OCI-LY3 (cell line): ENCODE data around the gene CD151.
A peak's percentile ranks its signal among the peaks of the same experiment; 100 is the strongest.

Experiments
- H2AFZ ChIP-seq: fragments of 200-600, 300-600 bp; shearing (Covaris generic); 2 replicates; pipeline ENCODE4 v1.6.0; 2014; ENCODE audit warnings: antibody characterized with exemption, low read depth, low read length
- H3K27ac ChIP-seq: fragments of 200-600, 300-600 bp; sonication (generic); 2 replicates; pipeline ENCODE4 v1.5.1; 2014; ENCODE audit warnings: mild to moderate bottlenecking, low read length, moderate library complexity, mixed read lengths
- H3K27me3 ChIP-seq: fragments of 200-600, 300-600 bp; sonication (generic); 2 replicates; pipeline ENCODE4 v1.6.1; 2014; ENCODE audit warnings: low read depth, low read length, mixed read lengths
- H3K36me3 ChIP-seq: fragments of 200-600, 300-600 bp; sonication (generic); replicated peaks from 2 replicates; pipeline ENCODE3; 2014; ENCODE audit warnings: low read depth, low read length, mixed read lengths
- H3K4me1 ChIP-seq: fragments of 300-600, 200-600 bp; sonication (generic); 2 replicates; pipeline ENCODE4 v1.6.1; 2014; ENCODE audit warnings: low read length, mixed read lengths
- H3K4me2 ChIP-seq: fragments of 200-600, 300-600 bp; sonication (generic); 2 replicates; pipeline ENCODE4 v1.6.1; 2014; ENCODE audit warnings: low read length, mixed read lengths
- H3K4me3 ChIP-seq: fragments of 300-600, 200-600 bp; sonication (generic); 2 replicates; pipeline ENCODE4 v1.5.1; 2014; ENCODE audit warnings: antibody characterized with exemption, mild to moderate bottlenecking, low read length, moderate library complexity
- H3K79me2 ChIP-seq: fragments of 300-600, 200-600 bp; shearing (Covaris generic); 2 replicates; pipeline ENCODE4 v1.6.1; 2014; ENCODE audit warnings: mild to moderate bottlenecking, low read length, mixed read lengths
- H3K9ac ChIP-seq: fragments of 300-600, 200-600 bp; shearing (Covaris generic); 2 replicates; pipeline ENCODE4 v1.6.0; 2014; ENCODE audit warnings: mild to moderate bottlenecking, low read length, moderate library complexity
- H3K9me3 ChIP-seq: fragments of 200-600, 300-600 bp; shearing (Covaris generic); 2 replicates; pipeline ENCODE4 v1.6.1; 2014; ENCODE audit warnings: low read length, mixed read lengths; ENCODE audit not compliant: insufficient read depth
- H4K20me1 ChIP-seq: fragments of 200-600, 300-600 bp; sonication (generic); 2 replicates; pipeline ENCODE4 v1.6.1; 2016; ENCODE audit warnings: low read length, mixed read lengths; ENCODE audit not compliant: insufficient read depth
- EZH2phosphoT487 ChIP-seq: fragments of 200-600 bp; shearing (Covaris generic); IDR thresholded peaks from 2 replicates; pipeline ENCODE4 v1.6.1; 2018; ENCODE audit warnings: antibody characterized with exemption, mixed run types, low read depth
- TF ChIP-seq, protein P1 (sequence below): fragments of 200-600, 300-600 bp; sonication (generic); IDR thresholded peaks from 2 replicates; pipeline ENCODE4 v1.5.1; 2014; ENCODE audit warnings: antibody characterized with exemption, low read length, low read depth

CD151 gene

DNA sequence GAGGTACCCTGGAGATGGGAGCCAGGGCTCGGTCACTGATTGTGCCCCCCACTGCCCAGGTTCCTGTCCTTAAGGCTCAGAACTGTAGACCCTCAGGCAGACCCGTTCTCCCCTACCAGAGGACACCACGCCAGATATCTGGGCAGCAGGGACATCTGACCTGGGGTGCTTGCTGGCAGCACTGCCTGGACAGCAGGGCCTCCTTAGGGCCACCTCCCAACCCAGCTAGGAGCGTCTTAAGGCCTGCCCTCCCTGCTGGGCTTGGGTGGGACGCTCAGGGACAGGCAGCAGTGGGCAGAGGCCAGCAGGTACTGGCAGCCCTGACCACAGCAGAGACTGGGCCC lies 6.5 kb downstream of the CD151 start:
- H4K20me1 ChIP-seq = peaks cover 19% of the 10 kb centered on the region
- H3K4me1 ChIP-seq = peaks cover 17% of the 10 kb centered on the region
- no peak overlapping the region for H3K4me3 ChIP-seq
- no peaks in the 10 kb centered on the region for H3K9me3 ChIP-seq
- peaks cover 25% of the 10 kb centered on the region for H3K79me2 ChIP-seq
- no peak overlapping the region for H3K27ac ChIP-seq
- no peak overlapping the region for H3K9ac ChIP-seq
- TF ChIP-seq, protein P1, sequence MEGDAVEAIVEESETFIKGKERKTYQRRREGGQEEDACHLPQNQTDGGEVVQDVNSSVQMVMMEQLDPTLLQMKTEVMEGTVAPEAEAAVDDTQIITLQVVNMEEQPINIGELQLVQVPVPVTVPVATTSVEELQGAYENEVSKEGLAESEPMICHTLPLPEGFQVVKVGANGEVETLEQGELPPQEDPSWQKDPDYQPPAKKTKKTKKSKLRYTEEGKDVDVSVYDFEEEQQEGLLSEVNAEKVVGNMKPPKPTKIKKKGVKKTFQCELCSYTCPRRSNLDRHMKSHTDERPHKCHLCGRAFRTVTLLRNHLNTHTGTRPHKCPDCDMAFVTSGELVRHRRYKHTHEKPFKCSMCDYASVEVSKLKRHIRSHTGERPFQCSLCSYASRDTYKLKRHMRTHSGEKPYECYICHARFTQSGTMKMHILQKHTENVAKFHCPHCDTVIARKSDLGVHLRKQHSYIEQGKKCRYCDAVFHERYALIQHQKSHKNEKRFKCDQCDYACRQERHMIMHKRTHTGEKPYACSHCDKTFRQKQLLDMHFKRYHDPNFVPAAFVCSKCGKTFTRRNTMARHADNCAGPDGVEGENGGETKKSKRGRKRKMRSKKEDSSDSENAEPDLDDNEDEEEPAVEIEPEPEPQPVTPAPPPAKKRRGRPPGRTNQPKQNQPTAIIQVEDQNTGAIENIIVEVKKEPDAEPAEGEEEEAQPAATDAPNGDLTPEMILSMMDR = no peak
- TF ChIP-seq EZH2phosphoT487 = no peak
- no peaks in the 10 kb centered on the region for H3K27me3 ChIP-seq
- peaks cover 13% of the 10 kb centered on the region for H3K36me3 ChIP-seq
- H2AFZ ChIP-seq = no peak overlapping the region
- H3K4me2 ChIP-seq = no peak overlapping the region

GRCh38 chr11:839875-840617 lies 7.3 kb downstream of the CD151 start:
- H3K4me1 ChIP-seq = peaks cover 25% of the 10 kb centered on the region
- no peak overlapping the region for H3K27ac ChIP-seq
- H3K36me3 ChIP-seq = peaks cover 13% of the 10 kb centered on the region
- no peaks in the 10 kb centered on the region for H3K27me3 ChIP-seq
- H3K79me2 ChIP-seq = peaks cover 25% of the 10 kb centered on the region
- H3K4me2 ChIP-seq = peak overlapping the region; percentile 58; the same call in 1 of the 2 replicates
- no peak overlapping the region for H3K4me3 ChIP-seq
- peaks cover 12% of the 10 kb centered on the region for H4K20me1 ChIP-seq
- TF ChIP-seq, protein P1 = peak; percentile 21
- no peak for TF ChIP-seq EZH2phosphoT487
- H2AFZ ChIP-seq = no peak overlapping the region
- no peak overlapping the region for H3K9ac ChIP-seq
- no peaks in the 10 kb centered on the region for H3K9me3 ChIP-seq

DNA sequence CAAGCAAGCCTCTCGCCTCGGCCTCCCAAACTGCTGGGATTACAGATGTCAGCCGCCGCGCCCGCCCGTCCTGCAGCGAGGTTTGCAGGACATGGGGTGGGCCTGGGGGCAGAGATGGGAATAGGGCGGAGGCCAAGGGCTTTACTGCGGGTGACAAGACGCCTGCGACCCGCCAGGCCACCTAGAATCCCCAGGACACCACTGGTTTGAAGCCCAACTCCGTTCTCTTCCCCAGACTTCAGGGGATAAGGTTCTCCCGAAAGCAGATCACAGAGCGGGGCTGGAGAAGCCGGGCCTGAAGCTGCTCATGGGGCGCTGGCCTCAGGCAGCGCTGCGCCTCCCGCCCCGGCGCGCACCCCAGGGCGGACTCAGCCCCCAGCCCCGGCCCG lies 9.2 kb downstream of the CD151 start:
- H4K20me1 ChIP-seq = peaks cover 12% of the 10 kb centered on the region
- H2AFZ ChIP-seq = no peak overlapping the region
- H3K27me3 ChIP-seq = no peaks in the 10 kb centered on the region; the same call in 1 of the 2 replicates
- TF ChIP-seq, protein P1 = no peak
- TF ChIP-seq EZH2phosphoT487 = no peak
- no peaks in the 10 kb centered on the region for H3K9me3 ChIP-seq
- H3K27ac ChIP-seq = peak overlapping the region; percentile 54
- H3K4me1 ChIP-seq = peaks cover 26% of the 10 kb centered on the region
- H3K36me3 ChIP-seq = peaks cover 12% of the 10 kb centered on the region
- H3K4me2 ChIP-seq = peak overlapping the region; percentile 58
- peak overlapping the region; percentile 96 for H3K4me3 ChIP-seq
- peaks cover 25% of the 10 kb centered on the region for H3K79me2 ChIP-seq
- peak overlapping the region; percentile 85 for H3K9ac ChIP-seq

- H3K4me3 ChIP-seq = peak within 1 kb of the TSS; percentile 96
- peak within 1 kb of the TSS; percentile 69; the same call in 1 of the 2 replicates for H2AFZ ChIP-seq
- peak within 1 kb of the TSS; percentile 54 for H3K27ac ChIP-seq
- H4K20me1 ChIP-seq = peaks cover 12% of the 10 kb centered on the region
- H3K9ac ChIP-seq = peak within 1 kb of the TSS; percentile 85
- H3K27me3 ChIP-seq = no peaks in the 10 kb centered on the region; the same call in 1 of the 2 replicates
- peaks cover 25% of the 10 kb centered on the region for H3K79me2 ChIP-seq
- H3K9me3 ChIP-seq = no peaks in the 10 kb centered on the region
- no peak for TF ChIP-seq EZH2phosphoT487
- TF ChIP-seq, protein P1 = no peak
- peaks cover 26% of the 10 kb centered on the region for H3K4me1 ChIP-seq
- peaks cover 7% of the 10 kb centered on the region for H3K36me3 ChIP-seq
- H3K4me2 ChIP-seq = peak within 1 kb of the TSS; percentile 83
These were observed 9.7 kb downstream of the CD151 start, which contains the start of the genes POLR2L and TSPAN4 for GRCh38 chr11:842370-843002. POLR2L (minus strand) TSS chr11:842529; CDS start chr11:842508, 21 bp downstream. TSPAN4 (plus strand) TSS chr11:842852; CDS start chr11:850305, 7,453 bp downstream.
